ENCODE measurements around the gene SH3TC2.

GRCh38 chr5:148986636-148987035, 76.2 kb downstream of the SH3TC2 start:
- TF ChIP-seq, protein P1, sequence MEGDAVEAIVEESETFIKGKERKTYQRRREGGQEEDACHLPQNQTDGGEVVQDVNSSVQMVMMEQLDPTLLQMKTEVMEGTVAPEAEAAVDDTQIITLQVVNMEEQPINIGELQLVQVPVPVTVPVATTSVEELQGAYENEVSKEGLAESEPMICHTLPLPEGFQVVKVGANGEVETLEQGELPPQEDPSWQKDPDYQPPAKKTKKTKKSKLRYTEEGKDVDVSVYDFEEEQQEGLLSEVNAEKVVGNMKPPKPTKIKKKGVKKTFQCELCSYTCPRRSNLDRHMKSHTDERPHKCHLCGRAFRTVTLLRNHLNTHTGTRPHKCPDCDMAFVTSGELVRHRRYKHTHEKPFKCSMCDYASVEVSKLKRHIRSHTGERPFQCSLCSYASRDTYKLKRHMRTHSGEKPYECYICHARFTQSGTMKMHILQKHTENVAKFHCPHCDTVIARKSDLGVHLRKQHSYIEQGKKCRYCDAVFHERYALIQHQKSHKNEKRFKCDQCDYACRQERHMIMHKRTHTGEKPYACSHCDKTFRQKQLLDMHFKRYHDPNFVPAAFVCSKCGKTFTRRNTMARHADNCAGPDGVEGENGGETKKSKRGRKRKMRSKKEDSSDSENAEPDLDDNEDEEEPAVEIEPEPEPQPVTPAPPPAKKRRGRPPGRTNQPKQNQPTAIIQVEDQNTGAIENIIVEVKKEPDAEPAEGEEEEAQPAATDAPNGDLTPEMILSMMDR (conservative IDR thresholded peaks at IDR 0.05), result no peak
- no peak for TF ChIP-seq ZFX (IDR thresholded peaks at IDR 0.05)

All from C4-2B (cell line).